Activated CD8-positive, alpha-beta memory T cell treated with anti-CD3 and anti-CD28 coated beads, Interleukin-2, amount 50 U/mL, for 48 hours (primary cell): Measurements from ENCODE around the gene CASZ1.
A peak's percentile ranks its signal among the peaks of the same experiment; 100 is the strongest.

Experiments used
- DNase-seq: peaks from one replicate; pipeline ENCODE4 v3.0.0-alpha.2; 2020

Gene CASZ1

GRCh38 chr1:10615932-10616671 lies 180.3 kb downstream of the CASZ1 start:
- no peak for DNase-seq

- DNase-seq: peak; percentile 12
These were observed 181.1 kb downstream of the CASZ1 start for GRCh38 chr1:10615332-10615731.

GRCh38 chr1:10614377-10615225 lies 181.8 kb downstream of the CASZ1 start:
- peak; percentile 30 for DNase-seq

DNA sequence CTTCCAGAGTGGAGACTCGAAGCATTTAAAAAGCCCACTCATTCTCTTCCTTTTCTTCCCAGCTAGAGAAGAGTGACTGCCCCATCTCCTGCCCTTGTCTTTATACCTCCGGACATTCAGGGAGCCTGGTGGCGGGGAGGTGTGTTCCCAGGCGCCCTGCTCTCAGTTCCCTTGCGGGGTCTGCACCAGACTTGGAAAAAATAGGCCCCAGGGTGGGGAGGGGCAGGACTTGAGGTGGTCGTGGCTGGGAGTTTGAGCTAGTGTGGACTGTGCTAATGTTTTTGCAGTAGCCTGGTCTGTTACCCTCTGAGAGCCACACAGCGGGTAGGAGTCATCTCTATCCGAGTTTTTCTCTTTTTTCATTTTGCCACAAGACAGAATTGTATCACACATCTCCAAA lies 182.6 kb downstream of the CASZ1 start:
- DNase-seq: no peak

GRCh38 chr1:10613340-10613739 lies 183.1 kb downstream of the CASZ1 start:
- peak; percentile 40 for DNase-seq

- DNase-seq: peak; percentile 25
These were observed 183.8 kb downstream of the CASZ1 start for GRCh38 chr1:10612436-10613160.

DNA sequence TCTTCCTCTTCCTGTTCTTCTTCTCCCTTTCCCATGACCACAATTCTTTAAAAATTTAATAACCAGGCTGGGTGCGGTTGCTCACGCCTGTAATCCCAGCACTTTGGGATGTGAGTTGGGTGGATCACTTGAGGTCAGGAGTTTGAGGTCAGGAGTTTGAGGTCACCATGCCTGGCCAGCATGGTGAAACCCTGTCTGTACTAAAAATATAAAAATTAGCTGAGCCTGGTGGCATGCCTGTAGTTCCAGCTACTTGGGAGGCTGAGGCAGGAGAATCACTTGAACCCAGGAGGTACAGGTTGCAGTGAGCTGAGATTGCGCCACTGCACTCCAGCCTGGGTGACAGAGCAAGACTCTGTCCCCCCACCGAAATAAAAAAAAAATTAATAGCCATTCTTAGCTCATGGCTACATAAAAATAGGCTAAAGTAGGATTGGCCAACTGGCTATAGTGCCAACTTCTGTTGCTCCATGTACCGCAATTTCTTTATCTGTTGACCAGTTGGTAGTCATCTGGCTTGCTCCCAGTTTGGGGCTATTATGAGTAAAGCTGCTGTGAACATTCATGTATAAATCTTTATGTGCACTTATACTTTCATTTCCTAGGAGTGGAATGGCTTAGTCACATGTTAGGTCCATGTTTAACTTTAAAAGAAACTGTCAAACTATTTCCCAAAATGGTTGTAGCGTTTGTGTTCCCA lies 185.4 kb downstream of the CASZ1 start:
- DNase-seq: no peak

DNA sequence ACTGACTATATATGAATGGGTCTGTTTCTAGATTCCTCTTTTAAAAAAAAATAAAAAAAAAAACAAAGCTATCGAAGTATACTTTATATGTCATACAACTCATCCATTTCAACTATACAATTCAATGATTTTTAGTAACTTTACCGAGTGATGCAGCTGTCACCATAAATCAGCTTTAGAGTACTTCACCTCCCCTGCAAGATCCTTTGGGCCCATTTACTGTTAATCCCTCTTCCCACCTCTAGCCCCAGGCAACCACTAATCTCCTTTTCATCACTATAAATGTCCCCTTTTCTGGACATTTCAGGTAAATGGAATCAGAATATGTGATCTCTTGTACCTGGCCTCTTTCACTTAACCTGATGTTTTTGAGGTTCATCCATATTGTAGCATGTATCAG lies 187.8 kb downstream of the CASZ1 start:
- no peak for DNase-seq

- no peak for DNase-seq
These were observed 189.2 kb downstream of the CASZ1 start for GRCh38 chr1:10607228-10607627.

DNA sequence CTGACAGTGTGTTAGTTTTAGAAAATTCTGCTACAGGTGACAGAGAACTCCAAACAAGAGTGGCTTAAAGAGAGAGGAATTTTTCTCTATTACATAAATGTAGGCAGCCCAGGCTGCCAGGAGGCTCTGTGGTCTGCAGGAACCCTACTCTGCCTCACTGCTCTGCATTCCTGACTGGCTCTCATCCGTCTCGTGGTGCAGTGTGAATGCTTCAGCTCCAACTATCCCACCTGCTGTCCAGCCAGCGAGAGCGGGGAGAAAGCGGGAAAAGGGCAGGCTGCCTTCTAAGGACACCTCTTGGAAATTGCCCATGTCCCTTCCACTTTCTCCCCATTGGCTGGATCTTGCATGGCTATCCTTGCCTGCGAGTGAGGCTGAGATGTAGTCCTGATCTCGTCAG lies 190.4 kb downstream of the CASZ1 start:
- no peak for DNase-seq

GRCh38 chr1:10604966-10605365 lies 191.5 kb downstream of the CASZ1 start:
- DNase-seq: no peak

DNA sequence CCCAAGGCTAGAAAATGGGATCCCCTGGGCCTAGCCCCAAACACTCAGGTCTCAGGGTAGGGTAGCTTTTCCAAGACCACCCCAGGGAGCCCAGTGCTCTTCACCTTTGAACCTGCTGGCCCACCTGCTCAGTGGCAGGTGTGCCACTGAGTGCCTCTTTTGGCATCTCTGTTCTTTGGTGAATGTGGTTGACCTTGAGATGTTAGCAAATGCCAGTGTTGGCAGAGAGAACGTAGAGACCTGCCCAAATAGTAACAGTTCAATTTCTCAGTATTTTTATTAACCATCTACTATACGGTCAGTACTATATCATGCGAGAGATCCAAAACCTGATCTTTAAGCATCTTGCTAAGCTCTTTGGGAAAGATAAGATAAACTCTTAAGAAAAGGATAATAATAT lies 193.5 kb downstream of the CASZ1 start:
- no peak for DNase-seq

DNA sequence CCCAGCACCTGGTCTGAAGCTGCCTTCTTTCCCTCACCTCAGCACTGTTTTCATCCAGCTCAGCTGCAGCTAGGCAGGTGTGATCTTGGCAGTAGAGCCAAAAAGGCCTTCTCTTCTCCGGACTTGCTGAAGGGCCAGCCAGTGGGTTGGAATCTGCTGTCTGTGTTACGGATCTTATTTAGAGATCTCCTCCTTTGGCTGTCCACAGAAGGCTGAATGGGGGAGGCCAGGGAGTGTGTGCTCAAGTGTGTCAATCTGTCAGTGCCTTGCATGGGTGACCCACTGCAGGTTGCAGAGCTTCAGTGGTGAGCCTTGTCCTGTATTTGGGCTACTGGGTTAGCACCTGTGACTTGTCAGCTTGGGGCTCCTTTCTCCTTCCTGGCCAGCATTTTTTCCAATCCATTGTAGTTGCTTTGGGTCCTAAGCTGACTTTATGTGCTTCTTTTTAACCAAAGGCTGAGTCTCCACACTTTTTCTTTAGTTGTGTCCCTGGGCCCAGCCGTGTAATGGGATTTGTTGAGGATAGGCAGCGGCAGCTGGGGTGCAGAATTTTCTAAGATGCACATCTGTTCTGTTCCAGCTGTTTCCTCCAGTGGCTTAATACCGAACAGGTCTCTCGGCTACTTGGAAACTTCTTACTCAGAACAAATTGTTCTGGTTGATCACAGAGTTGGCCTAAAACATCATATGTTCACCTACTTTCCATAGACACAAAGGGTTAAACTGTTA lies 194.9 kb downstream of the CASZ1 start:
- DNase-seq: no peak

DNA sequence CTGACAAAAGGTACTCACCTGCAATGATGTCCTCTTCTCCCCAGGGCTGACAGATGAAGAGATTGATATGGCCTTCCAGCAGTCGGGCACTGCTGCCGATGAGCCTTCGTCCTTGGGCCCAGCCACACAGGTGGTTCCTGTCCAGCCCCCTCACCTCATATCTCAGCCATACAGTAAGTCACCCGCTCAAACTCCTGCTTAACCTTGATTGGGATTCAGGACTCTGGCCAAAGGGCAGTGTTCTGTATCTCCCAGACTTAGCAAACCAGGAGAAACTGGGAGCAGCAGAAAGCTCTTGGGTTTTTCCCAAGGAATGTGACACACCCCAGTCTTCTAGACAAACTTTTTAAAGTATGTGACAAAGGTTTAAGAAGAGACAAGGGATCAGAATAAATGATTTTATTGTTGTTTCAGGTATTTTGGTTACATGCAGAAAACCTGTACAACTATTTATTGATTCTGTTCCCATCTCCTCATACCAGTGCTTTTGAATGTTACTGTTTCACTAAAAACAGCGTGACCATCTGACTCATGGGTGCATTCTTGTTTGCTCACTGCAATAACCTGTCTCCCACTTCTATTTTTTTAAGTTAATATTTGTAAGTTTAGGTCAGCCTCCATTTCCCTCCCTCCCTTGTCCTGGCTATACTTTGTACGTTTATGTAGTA lies 197.1 kb downstream of the CASZ1 start:
- DNase-seq: no peak

GRCh38 chr1:10598389-10598702 lies 198.1 kb downstream of the CASZ1 start:
- no peak for DNase-seq

DNA sequence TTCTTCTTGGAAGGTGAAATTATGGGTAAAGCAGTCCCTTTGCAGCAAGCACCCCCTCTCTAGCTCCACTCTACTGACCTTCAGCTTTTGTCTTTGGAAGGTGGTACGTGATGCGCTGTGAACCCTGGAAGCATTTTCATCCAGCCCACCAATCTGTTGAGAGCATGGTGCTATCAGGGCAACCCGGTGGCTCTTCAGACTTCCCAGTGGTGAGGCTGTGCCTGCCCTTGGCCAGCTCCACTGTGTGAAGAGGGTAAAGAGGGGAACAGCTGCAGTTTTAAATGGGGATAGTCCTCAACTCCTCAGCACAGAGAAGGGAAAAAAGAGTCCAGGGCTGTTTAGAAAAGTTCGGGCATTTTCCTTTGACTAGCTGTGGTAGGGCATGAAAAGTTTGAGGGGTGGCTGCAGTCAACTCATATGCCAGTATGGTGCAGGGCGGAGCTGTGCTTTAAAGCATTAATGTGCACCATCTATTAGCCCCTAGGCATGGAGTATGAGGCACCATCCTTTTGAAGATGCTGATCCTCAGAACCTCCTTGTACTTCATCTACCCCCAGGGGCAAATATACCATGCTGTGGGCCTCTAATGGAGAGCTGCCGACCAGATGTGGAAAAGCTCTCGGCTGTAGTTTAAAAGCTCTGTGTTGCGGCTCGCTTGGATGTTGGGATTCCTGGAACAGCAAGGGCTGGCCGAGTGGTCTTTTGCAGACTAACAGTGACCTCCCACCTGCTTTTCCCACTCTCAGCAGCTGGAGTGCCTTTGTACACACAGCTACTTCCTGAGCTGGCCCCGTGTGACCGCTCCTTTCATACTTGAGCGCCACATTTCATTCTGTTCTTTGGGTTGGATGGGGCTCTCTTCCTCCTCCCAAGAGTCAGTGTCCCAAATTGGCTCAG lies 198.7 kb downstream of the CASZ1 start:
- no peak for DNase-seq

DNA sequence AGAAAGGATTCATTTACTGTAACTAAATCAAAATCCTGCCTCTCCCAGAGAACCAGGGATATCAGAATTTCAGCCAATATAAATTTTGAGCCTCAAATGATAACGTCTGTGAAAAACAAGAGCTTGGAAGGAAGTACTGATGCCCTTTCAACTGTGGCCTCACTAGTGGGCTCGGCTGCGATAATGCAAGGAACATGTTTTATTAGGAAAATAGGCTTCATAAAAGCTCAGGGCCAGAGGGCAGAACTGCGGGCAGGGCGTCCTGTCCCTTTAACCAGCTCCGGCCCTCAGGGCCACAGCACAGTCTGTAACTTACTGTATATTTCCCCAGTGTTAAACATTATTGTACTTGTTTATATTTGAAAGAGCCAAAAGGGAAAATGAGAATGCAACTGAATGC lies 199.7 kb downstream of the CASZ1 start:
- DNase-seq: no peak

DNA sequence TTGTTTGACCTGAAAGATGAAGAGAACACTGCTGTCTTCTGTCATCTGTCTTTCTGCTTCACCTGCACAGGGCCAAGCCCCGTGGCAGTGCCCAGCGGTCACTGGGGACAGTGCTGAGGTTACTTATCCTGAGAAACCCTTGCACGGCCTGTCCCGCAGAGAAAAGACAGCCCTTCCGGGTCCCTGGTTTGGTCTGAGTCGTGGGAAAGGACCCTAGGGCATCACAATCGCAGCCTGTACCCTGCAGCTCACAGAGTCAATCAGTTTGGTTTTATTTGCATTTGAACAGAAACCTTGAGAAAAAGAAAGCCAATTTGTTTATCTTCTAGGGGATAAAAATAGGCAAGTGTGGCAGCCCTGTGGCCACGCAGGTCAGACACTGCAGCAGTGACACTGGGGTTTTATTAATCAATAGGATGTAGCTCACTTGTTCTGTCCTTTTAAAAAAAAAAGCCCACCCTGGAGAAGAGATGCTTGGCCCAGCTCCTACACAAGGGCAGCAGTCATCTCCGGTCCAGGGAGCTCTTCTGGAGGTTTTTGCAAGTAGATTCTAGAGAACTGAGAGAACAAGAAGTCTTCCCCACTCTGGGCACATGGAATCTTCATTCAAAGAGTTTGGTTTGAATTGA lies 201.7 kb downstream of the CASZ1 start:
- no peak for DNase-seq

- DNase-seq: no peak
These were observed 202.7 kb downstream of the CASZ1 start for GRCh38 chr1:10593750-10594149.

DNA sequence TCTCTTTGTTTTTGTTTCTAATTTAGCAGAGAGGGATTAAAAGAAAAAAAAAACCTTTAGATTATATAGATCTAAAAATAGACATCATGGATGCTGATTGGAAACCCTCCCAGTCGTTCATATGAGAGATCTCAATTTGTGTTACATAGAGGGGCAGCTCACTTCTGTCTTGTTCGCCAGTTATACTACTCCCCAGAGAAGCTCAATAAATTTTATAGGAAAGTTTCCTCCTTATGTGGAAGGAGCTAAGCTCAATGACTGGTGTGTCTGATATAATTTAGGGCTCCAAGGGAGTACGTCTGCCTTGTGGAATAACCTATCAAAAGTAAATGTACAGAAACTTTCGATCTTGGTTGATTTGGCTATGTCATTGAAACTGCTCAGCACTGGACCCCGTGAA lies 204.1 kb downstream of the CASZ1 start:
- no peak for DNase-seq
